Bronchial epithelial cell (primary cell): ENCODE data around the gene ERP27. TPM values are rescaled to one million over a fixed set of nuclear protein-coding genes. Genes with fewer than 3 reads are reported as not detected.

ENCODE experiments used
- DNase-seq: peaks from one replicate; pipeline ENCODE4 v3.0.0-alpha.2; 2010; ENCODE audit warnings: low read depth
- FAIRE-seq: peaks from 2 replicates; lab custom pipeline; 2011; peaks lifted over from hg19 to GRCh38; lab: Jason Lieb, UNC
- H3K27me3 ChIP-seq: 2 replicates; pipeline ENCODE4 v1.5.1; 2011; ENCODE audit warnings: low read length; ENCODE audit not compliant: control insufficient read depth, insufficient read depth
- H3K36me3 ChIP-seq: 2 replicates; pipeline ENCODE4 v1.5.1; 2011; ENCODE audit warnings: low read length; ENCODE audit not compliant: control insufficient read depth, insufficient read depth
- H3K4me3 ChIP-seq: 2 replicates; pipeline ENCODE4 v1.5.1; 2011; ENCODE audit warnings: mild to moderate bottlenecking, low read depth, low read length, control low read depth
- CTCF ChIP-seq: IDR thresholded peaks from 2 replicates; pipeline ENCODE4 v1.5.1; 2011; ENCODE audit warnings: mild to moderate bottlenecking, moderate library complexity, low read length, control low read depth, inconsistent platforms; ENCODE audit not compliant: insufficient read depth, severe bottlenecking
- total RNA-seq: library from RNA; depleted of rRNA; stranded (reverse); fragments of >200 nt; gene quantifications from 2 replicates; pipeline ENCODE4 v1.2.1, GENCODE V29; 2014

ERP27 gene
- total RNA-seq, 1 donor from 2014 or later = not detected

- FAIRE-seq (no peak), DNase-seq (peak; percentile 89)
- Histone ChIP-seq H3K4me3 (no peak overlapping the region), H3K36me3 (no peaks in the 10 kb centered on the region), H3K27me3 (no peaks in the 10 kb centered on the region)
- TF ChIP-seq CTCF = no peak
These were observed 28.0 kb downstream of the ERP27 start for GRCh38 chr12:14910090-14910915.

GRCh38 chr12:14907953-14908352 is 30.4 kb downstream of the ERP27 start:
- DNase-seq = no peak
- Histone ChIP-seq H3K36me3 (no peaks in the 10 kb centered on the region), H3K4me3 (no peak overlapping the region), H3K27me3 (no peaks in the 10 kb centered on the region)
- no peak for FAIRE-seq
- TF ChIP-seq CTCF = no peak

GRCh38 chr12:14906114-14906513 is 32.2 kb downstream of the ERP27 start:
- Histone ChIP-seq H3K36me3 (no peaks in the 10 kb centered on the region), H3K27me3 (no peaks in the 10 kb centered on the region), H3K4me3 (no peak overlapping the region)
- DNase-seq (no peak), FAIRE-seq (no peak)
- TF ChIP-seq CTCF = no peak

GRCh38 chr12:14905269-14906004 is 32.9 kb downstream of the ERP27 start:
- peak; percentile 55 for DNase-seq
- FAIRE-seq = no peak
- H3K27me3 ChIP-seq = no peaks in the 10 kb centered on the region
- H3K4me3 ChIP-seq = no peak overlapping the region
- no peaks in the 10 kb centered on the region for H3K36me3 ChIP-seq
- TF ChIP-seq CTCF = no peak

GRCh38 chr12:14904854-14905253 is 33.5 kb downstream of the ERP27 start:
- no peak for TF ChIP-seq CTCF
- no peaks in the 10 kb centered on the region for H3K27me3 ChIP-seq
- DNase-seq (no peak), FAIRE-seq (no peak)
- H3K4me3 ChIP-seq = no peak overlapping the region
- no peaks in the 10 kb centered on the region for H3K36me3 ChIP-seq
